ENCODE measurements around the gene SLC16A13.
"Not testable (repeated sequence)": the region's sequence is repeated elsewhere in the genome, so short reads cannot be mapped to it uniquely, and the experiment has no call there.

SLC16A13 gene

GRCh38 chr17:7063518-7064094 is 27.8 kb downstream of the SLC16A13 start:
- DNase-seq (ENCODE audit: low read depth in 2 of 2, low spot score in 1 of 2), result no peak

- no peak for DNase-seq (ENCODE audit: low read depth in 2 of 2, low spot score in 1 of 2)
Measured at GRCh38 chr17:7064261-7064660, 28.4 kb downstream of the SLC16A13 start.

- DNase-seq (ENCODE audit: low read depth in 2 of 2, low spot score in 1 of 2), result no peak
Measured at GRCh38 chr17:7067198-7067597, 31.4 kb downstream of the SLC16A13 start.

GRCh38 chr17:7068268-7068667 is 32.5 kb downstream of the SLC16A13 start:
- no peak for DNase-seq (ENCODE audit: low read depth in 2 of 2, low spot score in 1 of 2)

GRCh38 chr17:7070712-7071111 is 34.9 kb downstream of the SLC16A13 start:
- no peak for DNase-seq (ENCODE audit: low read depth in 2 of 2, low spot score in 1 of 2)

GRCh38 chr17:7072406-7072805 is 36.6 kb downstream of the SLC16A13 start:
- DNase-seq (ENCODE audit: low read depth in 2 of 2, low spot score in 1 of 2), result no peak

GRCh38 chr17:7074931-7075330 is 39.1 kb downstream of the SLC16A13 start:
- no peak for DNase-seq (ENCODE audit: low read depth in 2 of 2, low spot score in 1 of 2)

GRCh38 chr17:7077911-7078546 is 42.2 kb downstream of the SLC16A13 start:
- DNase-seq (ENCODE audit: low read depth in 2 of 2, low spot score in 1 of 2), result no peak

GRCh38 chr17:7078711-7079110 is 42.9 kb downstream of the SLC16A13 start:
- DNase-seq (ENCODE audit: low read depth in 2 of 2, low spot score in 1 of 2), result no peak

GRCh38 chr17:7079581-7080455 is 44.0 kb downstream of the SLC16A13 start, which contains the start of gene CLEC10A:
Gene CLEC10A (minus strand): TSS chr17:7080251. CDS start chr17:7078812, 1,439 bp downstream.
- DNase-seq (ENCODE audit: low read depth in 2 of 2, low spot score in 1 of 2), result no peak

- DNase-seq (ENCODE audit: low read depth in 2 of 2, low spot score in 1 of 2), result no peak
Measured at GRCh38 chr17:7080456-7081041, 44.7 kb downstream of the SLC16A13 start.

GRCh38 chr17:7081341-7082062 is 45.7 kb downstream of the SLC16A13 start:
- DNase-seq (ENCODE audit: low read depth in 2 of 2, low spot score in 1 of 2), result peak in 1 of 2 donors; percentile 21

GRCh38 chr17:7083592-7083991 is 47.8 kb downstream of the SLC16A13 start:
- no peak for DNase-seq (ENCODE audit: low read depth in 2 of 2, low spot score in 1 of 2)

GRCh38 chr17:7084088-7084487 is 48.3 kb downstream of the SLC16A13 start:
- no peak for DNase-seq (ENCODE audit: low read depth in 2 of 2, low spot score in 1 of 2)

GRCh38 chr17:7088442-7088841 is 52.6 kb downstream of the SLC16A13 start:
- DNase-seq (ENCODE audit: low read depth in 2 of 2, low spot score in 1 of 2), result not testable (repeated sequence)

GRCh38 chr17:7089570-7089969 is 53.8 kb downstream of the SLC16A13 start:
- DNase-seq (ENCODE audit: low read depth in 2 of 2, low spot score in 1 of 2), result not testable (repeated sequence)
